ENCODE data around the gene LCP2.

DNA sequence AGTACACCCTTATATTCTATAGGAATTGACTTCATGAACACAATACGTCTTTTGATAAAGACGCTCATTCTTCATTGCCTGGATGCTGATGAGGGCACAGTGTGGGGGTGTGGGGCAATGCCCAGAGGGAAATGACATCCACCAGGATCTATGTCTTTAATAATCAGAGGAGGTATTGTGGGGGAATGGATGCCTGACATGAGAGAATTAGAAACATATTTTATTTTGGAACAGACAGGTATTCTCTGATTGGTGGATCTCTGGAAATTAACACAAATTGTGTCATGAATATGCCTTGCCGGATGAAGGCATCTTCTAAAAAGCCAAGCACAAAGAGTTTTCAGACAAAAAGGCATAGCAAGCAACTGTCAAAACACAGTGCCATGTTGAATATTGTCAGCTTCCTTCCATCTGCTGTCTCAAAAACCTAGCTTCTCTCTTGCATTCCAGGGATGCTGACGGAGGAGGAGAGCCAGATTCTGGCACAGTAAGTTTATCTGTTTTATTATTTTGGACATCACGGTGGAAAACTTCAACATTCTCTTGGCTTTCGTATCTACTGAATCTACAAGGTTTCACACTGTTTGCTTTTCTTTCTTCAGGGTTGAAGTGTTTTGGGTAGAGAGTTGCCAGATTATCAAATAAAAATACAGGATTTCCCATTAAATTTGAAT lies 68.7 kb downstream of the LCP2 start:
- no peak for TF ChIP-seq POLR2A (IDR thresholded peaks at IDR 0.05)
- TF ChIP-seq, protein P1, sequence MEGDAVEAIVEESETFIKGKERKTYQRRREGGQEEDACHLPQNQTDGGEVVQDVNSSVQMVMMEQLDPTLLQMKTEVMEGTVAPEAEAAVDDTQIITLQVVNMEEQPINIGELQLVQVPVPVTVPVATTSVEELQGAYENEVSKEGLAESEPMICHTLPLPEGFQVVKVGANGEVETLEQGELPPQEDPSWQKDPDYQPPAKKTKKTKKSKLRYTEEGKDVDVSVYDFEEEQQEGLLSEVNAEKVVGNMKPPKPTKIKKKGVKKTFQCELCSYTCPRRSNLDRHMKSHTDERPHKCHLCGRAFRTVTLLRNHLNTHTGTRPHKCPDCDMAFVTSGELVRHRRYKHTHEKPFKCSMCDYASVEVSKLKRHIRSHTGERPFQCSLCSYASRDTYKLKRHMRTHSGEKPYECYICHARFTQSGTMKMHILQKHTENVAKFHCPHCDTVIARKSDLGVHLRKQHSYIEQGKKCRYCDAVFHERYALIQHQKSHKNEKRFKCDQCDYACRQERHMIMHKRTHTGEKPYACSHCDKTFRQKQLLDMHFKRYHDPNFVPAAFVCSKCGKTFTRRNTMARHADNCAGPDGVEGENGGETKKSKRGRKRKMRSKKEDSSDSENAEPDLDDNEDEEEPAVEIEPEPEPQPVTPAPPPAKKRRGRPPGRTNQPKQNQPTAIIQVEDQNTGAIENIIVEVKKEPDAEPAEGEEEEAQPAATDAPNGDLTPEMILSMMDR (IDR thresholded peaks at IDR 0.05), result no peak
